Activated naive CD8-positive, alpha-beta T cell treated with anti-CD3 and anti-CD28 coated beads, Interleukin-2, amount 50 U/mL, for 24 hours (primary cell): Measurements from ENCODE around the gene IGF2R.

Source experiments
- ATAC-seq: fragments of 150-1000 bp; cut with Tn5 transposase; one replicate; pipeline ENCODE4 v1.10.0; 2021
- DNase-seq: peaks from one replicate; pipeline ENCODE4 v3.0.0; 2021
- H3K27ac Mint-ChIP-seq: one replicate; pipeline ENCODE4 v1.8.0; 2021; ENCODE audit warnings: mild to moderate bottlenecking, mixed read lengths
- H3K27me3 Mint-ChIP-seq: one replicate; pipeline ENCODE4 v1.8.0; 2021; ENCODE audit warnings: mixed read lengths
- H3K36me3 Mint-ChIP-seq: one replicate; pipeline ENCODE4 v1.8.0; 2021; ENCODE audit warnings: low read depth, mixed read lengths
- H3K4me1 Mint-ChIP-seq: one replicate; pipeline ENCODE4 v1.8.0; 2021; ENCODE audit warnings: mixed read lengths
- H3K4me3 Mint-ChIP-seq: one replicate; pipeline ENCODE4 v1.8.0; 2021; ENCODE audit warnings: mild to moderate bottlenecking, moderate library complexity, mixed read lengths
- H3K9me3 Mint-ChIP-seq: one replicate; pipeline ENCODE4 v1.8.0; 2021; ENCODE audit warnings: mixed read lengths

IGF2R gene

GRCh38 chr6:159943968-159944598 is 24.8 kb upstream of the IGF2R start:
- ATAC-seq (no peak), DNase-seq (no peak)
- no peak overlapping the region for H3K27ac Mint-ChIP-seq

GRCh38 chr6:159945801-159946392 is 23.0 kb upstream of the IGF2R start:
- peaks cover 5% of the 10 kb centered on the region for H3K4me1 Mint-ChIP-seq
- peaks cover 12% of the 10 kb centered on the region for H3K9me3 Mint-ChIP-seq
- peaks cover 4% of the 10 kb centered on the region for H3K27me3 Mint-ChIP-seq
- H3K27ac Mint-ChIP-seq = no peak overlapping the region
- H3K36me3 Mint-ChIP-seq = peaks cover 2% of the 10 kb centered on the region
- H3K4me3 Mint-ChIP-seq = no peak overlapping the region
- ATAC-seq (no peak), DNase-seq (no peak)

More at GRCh38 chr6:159943968-159944598, 24.8 kb upstream of the IGF2R start:
- peaks cover 4% of the 10 kb centered on the region for H3K27me3 Mint-ChIP-seq
- peaks cover 2% of the 10 kb centered on the region for H3K36me3 Mint-ChIP-seq
- H3K9me3 Mint-ChIP-seq = peaks cover 12% of the 10 kb centered on the region
- no peak overlapping the region for H3K4me3 Mint-ChIP-seq
- peaks cover 5% of the 10 kb centered on the region for H3K4me1 Mint-ChIP-seq

DNA sequence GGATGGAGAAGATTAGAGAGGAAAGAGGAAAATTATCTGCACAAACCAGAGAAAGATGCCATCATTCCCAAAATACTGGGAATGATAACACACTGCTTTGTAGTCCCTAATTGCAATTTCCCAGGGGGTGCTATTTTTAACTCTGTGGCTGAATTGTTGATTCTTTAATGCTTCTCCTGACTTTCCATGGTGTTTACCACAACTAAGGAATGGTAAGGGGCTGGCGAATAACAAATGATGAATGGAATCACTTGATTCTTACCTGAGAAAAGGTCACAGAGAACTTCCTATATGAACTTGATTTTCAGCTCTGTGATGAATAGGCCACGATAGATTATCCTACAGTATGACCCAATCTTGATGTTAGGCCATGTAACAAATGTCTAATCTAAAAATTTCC is 22.0 kb upstream of the IGF2R start:
- no peak overlapping the region for H3K4me3 Mint-ChIP-seq
- H3K4me1 Mint-ChIP-seq = no peaks in the 10 kb centered on the region
- no peak for ATAC-seq
- peaks cover 12% of the 10 kb centered on the region for H3K9me3 Mint-ChIP-seq
- H3K36me3 Mint-ChIP-seq = peaks cover 2% of the 10 kb centered on the region
- no peak for DNase-seq
- no peak overlapping the region for H3K27ac Mint-ChIP-seq
- peaks cover 4% of the 10 kb centered on the region for H3K27me3 Mint-ChIP-seq

DNA sequence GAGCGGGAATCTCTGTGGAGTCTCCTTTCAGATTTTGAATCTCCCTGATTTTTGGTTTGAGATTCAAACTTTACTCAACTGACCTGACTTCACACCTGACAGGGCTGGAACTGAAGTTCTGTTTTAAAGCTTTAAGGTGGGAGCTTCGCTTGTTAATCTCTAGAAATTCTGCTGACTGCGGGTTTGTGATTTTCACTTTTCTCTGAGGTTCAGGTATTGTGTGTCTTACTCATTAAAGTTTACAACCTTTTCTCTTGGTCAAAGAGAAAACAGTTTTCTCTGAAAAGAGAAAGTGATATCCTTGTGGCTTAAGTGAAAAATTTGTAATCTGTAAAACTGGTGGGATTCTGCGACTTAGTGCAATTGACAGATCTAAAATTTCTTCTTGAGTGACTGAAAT is 20.7 kb upstream of the IGF2R start:
- no peaks in the 10 kb centered on the region for H3K27me3 Mint-ChIP-seq

DNA sequence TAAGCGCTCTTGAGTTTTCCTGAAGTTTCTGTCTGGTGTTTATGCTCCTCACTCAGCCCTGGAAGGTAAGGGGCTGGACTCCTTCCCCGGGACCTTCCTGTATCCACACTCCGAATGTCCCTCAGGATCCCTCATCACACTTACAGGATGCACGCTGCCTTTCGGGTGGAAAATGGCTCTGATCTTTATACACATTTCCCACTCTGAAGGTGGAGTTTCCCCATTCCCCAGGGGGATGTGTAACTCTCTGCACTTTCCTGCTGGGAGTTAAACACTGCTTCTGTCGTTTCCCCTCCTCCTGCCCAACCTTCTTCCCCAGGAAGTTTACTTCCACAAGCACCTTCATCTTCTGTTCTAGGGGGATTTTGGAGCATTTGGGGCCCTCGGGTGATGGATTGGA is 17.1 kb upstream of the IGF2R start:
- peaks cover 8% of the 10 kb centered on the region for H3K4me1 Mint-ChIP-seq
- H3K4me3 Mint-ChIP-seq = no peak overlapping the region
- H3K27ac Mint-ChIP-seq = no peak overlapping the region
- ATAC-seq (peak; percentile 25), DNase-seq (no peak)
- no peaks in the 10 kb centered on the region for H3K9me3 Mint-ChIP-seq
- no peaks in the 10 kb centered on the region for H3K27me3 Mint-ChIP-seq
- H3K36me3 Mint-ChIP-seq = no peaks in the 10 kb centered on the region

More for the DNA sequence above, 20.7 kb upstream of the IGF2R start:
- Mint-ChIP-seq H3K4me1 (no peaks in the 10 kb centered on the region), H3K27ac (no peak overlapping the region), H3K36me3 (peaks cover 2% of the 10 kb centered on the region), H3K4me3 (no peak overlapping the region), H3K9me3 (peaks cover 12% of the 10 kb centered on the region)
- ATAC-seq (no peak), DNase-seq (no peak)

DNA sequence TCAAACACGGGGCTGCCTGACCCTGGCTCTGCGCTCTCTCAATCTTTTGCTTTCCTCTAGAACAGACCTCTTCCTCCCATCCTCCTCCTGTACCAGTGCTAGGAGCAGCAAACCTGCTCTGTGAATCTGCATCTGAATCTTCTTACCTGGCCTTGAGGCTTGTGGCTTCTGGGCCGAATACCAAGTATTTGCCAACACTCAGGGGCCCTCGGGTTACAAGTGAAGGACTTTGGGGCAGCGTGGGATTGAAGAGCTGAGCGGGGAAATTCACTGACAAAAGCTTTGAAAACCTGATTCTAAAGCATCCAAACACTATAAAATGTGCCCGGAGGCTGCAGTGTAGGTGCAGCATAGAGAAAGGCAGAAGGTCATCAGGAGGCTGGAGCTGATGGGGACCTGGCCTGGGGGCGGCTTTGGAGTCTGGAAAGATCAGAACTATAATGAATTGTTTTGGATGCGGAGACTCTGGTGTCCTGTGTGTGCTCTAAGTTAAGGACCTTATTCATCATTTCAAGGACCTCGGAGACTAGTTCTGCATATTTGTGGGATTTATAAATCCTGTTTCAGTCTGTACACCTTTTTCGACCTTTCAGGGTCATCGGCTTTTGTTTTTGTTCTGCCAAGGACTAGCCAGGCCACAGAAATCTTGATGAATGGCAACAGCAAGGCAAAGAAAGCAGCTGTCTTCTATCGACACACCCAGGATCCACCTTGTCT is 16.4 kb upstream of the IGF2R start:
- Mint-ChIP-seq H3K27ac (no peak overlapping the region), H3K9me3 (no peaks in the 10 kb centered on the region), H3K36me3 (no peaks in the 10 kb centered on the region), H3K4me1 (peaks cover 8% of the 10 kb centered on the region), H3K27me3 (no peaks in the 10 kb centered on the region), H3K4me3 (no peak overlapping the region)
- DNase-seq (no peak), ATAC-seq (no peak)

DNA sequence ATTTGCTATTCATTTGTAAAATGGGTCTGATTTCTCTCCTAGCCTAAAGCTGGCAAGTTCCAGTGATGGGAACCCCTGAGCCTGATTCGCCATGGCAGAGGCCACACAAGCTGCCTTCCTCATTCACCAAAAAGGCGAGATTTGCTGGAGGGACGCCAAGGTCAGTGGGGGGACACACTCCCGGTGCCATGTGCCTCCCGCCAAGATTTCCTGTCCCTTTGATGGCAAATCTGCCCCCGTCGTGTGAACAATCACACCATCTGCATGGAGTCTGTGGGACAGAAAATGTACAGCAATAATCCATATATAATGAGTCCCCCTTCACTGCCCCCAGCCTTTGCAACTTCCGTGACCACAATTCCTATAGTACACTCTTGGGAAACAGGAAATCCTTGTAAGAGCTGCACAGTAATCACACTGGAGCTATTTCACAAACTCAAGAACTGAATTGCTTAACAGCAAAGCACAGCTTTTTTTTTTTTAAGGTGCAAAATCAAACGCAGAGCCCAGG is 15.7 kb upstream of the IGF2R start:
- DNase-seq (no peak), ATAC-seq (no peak)
- H3K9me3 Mint-ChIP-seq = no peaks in the 10 kb centered on the region
- H3K27ac Mint-ChIP-seq = no peak overlapping the region
- no peak overlapping the region for H3K4me3 Mint-ChIP-seq
- no peaks in the 10 kb centered on the region for H3K36me3 Mint-ChIP-seq
- H3K27me3 Mint-ChIP-seq = no peaks in the 10 kb centered on the region
- H3K4me1 Mint-ChIP-seq = peaks cover 8% of the 10 kb centered on the region

DNA sequence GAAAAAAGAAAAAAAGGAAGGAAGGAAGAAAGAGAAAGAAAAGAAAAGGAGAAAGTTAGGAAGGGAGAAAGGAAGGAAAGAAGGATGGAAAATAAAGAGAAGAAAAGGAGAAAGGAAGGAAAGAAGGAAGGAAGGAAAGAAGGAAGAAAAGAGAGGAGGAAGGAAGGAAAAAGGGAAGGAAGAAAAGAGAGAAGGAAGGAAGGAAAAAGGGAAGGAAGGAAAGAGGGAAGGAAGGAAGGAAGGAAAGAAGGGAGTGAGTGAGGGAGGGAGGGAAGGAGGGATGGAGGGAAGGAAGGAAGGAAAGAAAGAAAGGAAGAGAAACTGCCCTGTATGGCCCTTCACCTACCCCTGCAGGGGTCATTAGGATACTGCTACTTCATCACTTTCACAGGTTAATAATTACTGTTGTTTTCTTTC is 12.9 kb upstream of the IGF2R start:
- peaks cover 13% of the 10 kb centered on the region for H3K4me1 Mint-ChIP-seq
- no peak for ATAC-seq
- no peaks in the 10 kb centered on the region for H3K36me3 Mint-ChIP-seq
- no peak overlapping the region for H3K4me3 Mint-ChIP-seq
- DNase-seq = no peak
- no peaks in the 10 kb centered on the region for H3K27me3 Mint-ChIP-seq
- H3K9me3 Mint-ChIP-seq = no peaks in the 10 kb centered on the region
- peak overlapping the region; percentile 49 for H3K27ac Mint-ChIP-seq

- H3K27me3 Mint-ChIP-seq = peaks cover 1% of the 10 kb centered on the region
- no peaks in the 10 kb centered on the region for H3K36me3 Mint-ChIP-seq
- H3K27ac Mint-ChIP-seq = no peak overlapping the region
- ATAC-seq = no peak
- no peak for DNase-seq
- peaks cover 19% of the 10 kb centered on the region for H3K4me1 Mint-ChIP-seq
- no peak overlapping the region for H3K4me3 Mint-ChIP-seq
- H3K9me3 Mint-ChIP-seq = no peaks in the 10 kb centered on the region
Observed at GRCh38 chr6:159957071-159957673, 11.7 kb upstream of the IGF2R start.

DNA sequence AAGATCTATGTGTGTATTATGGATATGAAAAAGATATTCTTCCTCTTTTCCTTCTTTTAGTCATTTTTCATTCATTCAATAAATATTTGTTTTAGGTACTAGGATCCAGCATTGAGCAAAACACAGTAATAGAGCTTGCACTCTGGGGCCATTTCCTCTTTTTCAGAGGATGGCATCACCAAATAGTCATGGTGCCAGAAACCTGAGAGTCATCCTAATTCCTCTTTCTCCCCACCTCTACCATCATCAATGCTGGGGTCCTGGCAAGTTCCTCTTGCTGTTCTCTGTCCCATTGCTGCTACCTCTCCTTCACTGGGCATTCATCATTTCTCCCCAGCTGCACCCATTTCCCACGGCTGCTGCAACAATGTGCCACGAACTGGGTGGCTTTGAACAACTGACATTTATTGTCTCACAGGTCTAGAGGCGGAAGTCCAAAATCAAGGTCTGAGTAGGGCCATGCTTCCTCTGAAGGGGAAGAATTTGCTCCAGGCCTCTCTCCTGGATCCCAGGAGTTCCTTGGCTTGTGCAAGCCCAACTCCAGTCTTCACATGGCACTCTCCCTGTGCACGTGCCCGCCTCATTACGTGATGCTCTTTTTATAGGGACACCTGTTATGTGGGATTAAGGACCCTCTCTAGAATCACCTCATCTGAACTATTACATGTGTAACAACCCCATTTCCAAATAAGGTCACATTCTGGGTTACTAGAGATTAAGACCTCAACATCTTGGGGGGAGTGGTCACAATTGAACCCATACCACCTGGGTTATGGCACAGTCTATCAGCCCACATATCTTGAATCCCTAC is 9.5 kb upstream of the IGF2R start:
- peaks cover 19% of the 10 kb centered on the region for H3K4me1 Mint-ChIP-seq
- ATAC-seq = no peak

DNA sequence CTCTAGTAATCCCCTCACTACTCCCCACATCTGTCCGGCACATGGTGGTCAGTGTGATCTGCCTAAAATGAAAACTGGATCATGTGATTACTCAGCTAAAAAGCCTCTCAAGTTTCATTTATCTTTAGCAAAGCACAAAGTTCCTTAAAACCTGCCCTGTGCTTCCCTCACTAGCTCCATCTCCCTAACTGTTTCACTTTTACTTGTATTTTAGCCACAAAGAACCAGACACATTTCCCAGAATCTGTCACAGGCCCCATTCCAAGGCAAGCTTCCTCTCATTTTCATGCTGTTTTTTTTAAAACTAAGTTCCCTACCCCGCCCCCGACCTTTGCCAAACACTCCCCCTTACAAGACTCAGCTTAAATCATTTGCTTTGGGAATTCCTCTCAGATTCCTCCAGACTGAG is 8.9 kb upstream of the IGF2R start:
- peaks cover 19% of the 10 kb centered on the region for H3K4me1 Mint-ChIP-seq
- H3K4me3 Mint-ChIP-seq = no peak overlapping the region
- no peaks in the 10 kb centered on the region for H3K9me3 Mint-ChIP-seq
- no peak for DNase-seq
- H3K36me3 Mint-ChIP-seq = no peaks in the 10 kb centered on the region
- ATAC-seq = no peak
- H3K27me3 Mint-ChIP-seq = peaks cover 1% of the 10 kb centered on the region
- H3K27ac Mint-ChIP-seq = no peak overlapping the region

More for the DNA sequence above, 9.5 kb upstream of the IGF2R start:
- Mint-ChIP-seq H3K4me3 (no peak overlapping the region), H3K27me3 (peaks cover 1% of the 10 kb centered on the region), H3K36me3 (no peaks in the 10 kb centered on the region), H3K9me3 (no peaks in the 10 kb centered on the region), H3K27ac (no peak overlapping the region)
- no peak for DNase-seq

GRCh38 chr6:159960485-159960884 is 8.4 kb upstream of the IGF2R start:
- no peak overlapping the region for H3K4me3 Mint-ChIP-seq
- H3K27me3 Mint-ChIP-seq = peaks cover 1% of the 10 kb centered on the region

GRCh38 chr6:159961528-159961927 is 7.4 kb upstream of the IGF2R start:
- Mint-ChIP-seq H3K4me1 (peaks cover 10% of the 10 kb centered on the region), H3K27ac (peak overlapping the region; percentile 5), H3K4me3 (no peak overlapping the region), H3K9me3 (no peaks in the 10 kb centered on the region), H3K36me3 (no peaks in the 10 kb centered on the region), H3K27me3 (peaks cover 1% of the 10 kb centered on the region)
- ATAC-seq (peak; percentile 11), DNase-seq (no peak)

More at GRCh38 chr6:159960485-159960884, 8.4 kb upstream of the IGF2R start:
- ATAC-seq (no peak), DNase-seq (no peak)
- Mint-ChIP-seq H3K36me3 (no peaks in the 10 kb centered on the region), H3K4me1 (peaks cover 19% of the 10 kb centered on the region), H3K9me3 (no peaks in the 10 kb centered on the region), H3K27ac (no peak overlapping the region)

DNA sequence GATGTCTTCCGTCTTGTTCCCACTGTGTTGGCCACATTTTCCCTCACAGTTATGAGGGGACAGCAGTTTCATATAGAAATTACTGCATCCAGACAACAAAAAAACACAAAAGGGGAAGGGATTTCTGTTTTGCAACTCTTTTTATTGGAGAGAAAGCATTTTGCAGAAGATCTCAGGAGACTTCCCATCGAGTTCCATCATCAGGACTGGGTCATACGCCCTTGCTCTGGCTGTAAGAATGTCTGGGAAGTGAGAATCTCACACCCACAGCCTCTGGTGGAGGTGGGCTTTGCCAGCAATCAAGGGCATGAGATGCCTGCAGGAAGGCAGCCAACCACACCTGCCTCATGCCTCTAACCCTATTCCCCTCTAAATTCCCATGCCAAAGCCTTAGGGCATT is 5.8 kb upstream of the IGF2R start:
- H3K36me3 Mint-ChIP-seq = no peaks in the 10 kb centered on the region
- H3K27me3 Mint-ChIP-seq = peaks cover 1% of the 10 kb centered on the region
- no peak for ATAC-seq
- no peak overlapping the region for H3K27ac Mint-ChIP-seq
- no peak for DNase-seq
- H3K9me3 Mint-ChIP-seq = no peaks in the 10 kb centered on the region
- H3K4me3 Mint-ChIP-seq = no peak overlapping the region
- peaks cover 13% of the 10 kb centered on the region for H3K4me1 Mint-ChIP-seq
